PFSK-1 (cell line): Measurements from ENCODE around the gene STPG4.

Experiments used
- REST ChIP-seq, 2 experiments: IDR thresholded peaks; 2 replicates each; pipeline versions ENCODE4 v1.6.1 to v1.8.0; 2011 to 2012; ENCODE audit warnings: low read depth in 2 of 2, low read length in 2 of 2, control low read depth in 1 of 2, inconsistent platforms in 1 of 2, mild to moderate bottlenecking in 1 of 2, moderate library complexity in 1 of 2; ENCODE audit not compliant: insufficient read depth in 1 of 2
- TAF1 ChIP-seq: IDR thresholded peaks from 2 replicates; pipeline ENCODE4 v1.6.1; 2012; ENCODE audit warnings: low read length, control low read depth, borderline replicate concordance; ENCODE audit not compliant: insufficient read depth

GRCh38 chr2:47174733-47175361 is 19.7 kb upstream of the STPG4 start:
- TF ChIP-seq REST (IDR thresholded peaks at IDR 0.05; ENCODE audit: insufficient read depth in 1 of 2, low read depth in 2 of 2, low read length in 2 of 2) (0 out of 4 replicates have a peak, but pooled peaks of 1 of the 2 experiments have one; percentile 8), TAF1 (peak; percentile 32; the same call in 1 of the 2 replicates)
